GM20431 (cell line): ENCODE measurements around the gene PNPLA4.

Source experiments
- in situ Hi-C: fragments of 300-500 bp; cut with MseI, MboI; formaldehyde crosslinking; loops from one replicate; pipeline ENCODE4 v1.15.0; 2020; ENCODE audit warnings: low sequenced_read_pairs; ENCODE audit not compliant: unreplicated experiment

The PNPLA4 gene

DNA sequence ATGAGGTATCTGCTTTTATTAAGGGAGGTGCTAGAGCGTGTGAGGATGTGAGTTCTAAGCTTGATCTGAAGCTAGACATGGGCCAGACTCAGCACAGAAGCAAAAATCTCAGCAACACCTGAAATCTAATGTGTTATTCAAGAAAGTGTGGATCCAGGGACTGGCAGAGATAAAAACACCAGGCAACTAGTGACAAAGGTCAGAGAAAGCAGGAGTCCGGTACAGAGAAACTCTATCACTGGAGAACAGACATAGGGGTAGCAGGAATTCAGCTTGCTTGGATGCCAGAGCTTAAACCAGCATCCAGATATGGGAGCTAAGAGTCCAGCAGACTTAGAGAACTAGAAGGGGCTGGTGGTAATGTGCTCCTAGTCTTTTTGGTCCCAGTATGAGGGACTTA lies 50.3 kb downstream of the PNPLA4 start:
- in situ Hi-C loops = no loop called here

- in situ Hi-C loops = no loop called here
These were observed 55.2 kb downstream of the PNPLA4 start for GRCh38 chrX:7872042-7872441.

GRCh38 chrX:7852166-7852565 lies 75.0 kb downstream of the PNPLA4 start:
- in situ Hi-C loops = no loop called here
